ENCODE data around the gene STRN3.

- TF ChIP-seq POLR2AphosphoS5 (IDR thresholded peaks at IDR 0.05; ENCODE audit: low read depth, low read length) (no peak), POLR2A (IDR thresholded peaks at IDR 0.05; ENCODE audit: low read depth, low read length) (no peak)
These were observed 143.7 kb downstream of the STRN3 start for GRCh38 chr14:30882431-30882830.
